HUES48 (cell line): Measurements from ENCODE around the gene BLACAT1.
"Not testable (repeated sequence)": the region's sequence is repeated elsewhere in the genome, so short reads cannot be mapped to it uniquely, and the experiment has no call there.

Experiments
- H3K27ac ChIP-seq: one replicate; pipeline ENCODE4 v1.7.0; 2013; ENCODE audit warnings: low read depth, low read length, inconsistent platforms
- H3K27me3 ChIP-seq: 2 replicates; pipeline ENCODE4 v1.6.1; 2013; ENCODE audit warnings: mild to moderate bottlenecking, low read length; ENCODE audit not compliant: control insufficient read depth, insufficient read depth
- H3K36me3 ChIP-seq: 2 replicates; pipeline ENCODE4 v1.6.1; 2013; ENCODE audit warnings: low read length; ENCODE audit not compliant: control insufficient read depth, insufficient read depth
- H3K4me1 ChIP-seq: 2 replicates; pipeline ENCODE4 v1.6.1; 2013; ENCODE audit warnings: mild to moderate bottlenecking, low read length; ENCODE audit not compliant: control insufficient read depth, insufficient read depth
- H3K4me3 ChIP-seq: 2 replicates; pipeline ENCODE4 v1.5.1; 2013; ENCODE audit warnings: mild to moderate bottlenecking, low read depth, low read length
- H3K9ac ChIP-seq: 2 replicates; pipeline ENCODE4 v1.6.1; 2013; ENCODE audit warnings: mild to moderate bottlenecking, low read depth, low read length, moderate library complexity
- H3K9me3 ChIP-seq: 2 replicates; pipeline ENCODE4 v1.6.1; 2013; ENCODE audit warnings: low read length; ENCODE audit not compliant: control insufficient read depth, insufficient read depth

The BLACAT1 gene

DNA sequence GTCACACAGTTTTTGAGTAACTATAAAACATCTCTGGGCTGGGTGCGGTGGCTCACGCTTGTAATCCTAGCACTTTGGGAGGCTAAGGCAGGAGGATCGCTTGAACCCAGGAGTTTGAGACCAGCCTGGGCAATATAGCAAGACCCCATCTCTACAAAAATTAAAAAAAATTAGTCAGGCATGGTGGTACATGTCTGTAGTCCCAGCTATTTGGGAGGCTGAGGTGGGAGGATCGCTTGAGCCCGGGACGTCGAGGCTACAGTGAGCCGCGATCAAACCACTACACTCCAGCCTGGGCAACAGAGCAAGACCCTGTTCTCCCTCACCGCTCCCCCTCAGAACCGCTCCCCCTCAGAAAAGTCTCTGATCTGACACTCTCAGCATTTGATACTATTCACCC, 26.7 kb upstream of the BLACAT1 start:
- H3K27ac ChIP-seq, H3K9ac ChIP-seq, H3K4me3 ChIP-seq, H3K36me3 ChIP-seq, H3K9me3 ChIP-seq: not testable (repeated sequence)
- H3K4me1 ChIP-seq, result peaks cover 11% of the 10 kb centered on the region; the same call in 1 of the 2 replicates
- H3K27me3 ChIP-seq, result peaks cover 18% of the 10 kb centered on the region

DNA sequence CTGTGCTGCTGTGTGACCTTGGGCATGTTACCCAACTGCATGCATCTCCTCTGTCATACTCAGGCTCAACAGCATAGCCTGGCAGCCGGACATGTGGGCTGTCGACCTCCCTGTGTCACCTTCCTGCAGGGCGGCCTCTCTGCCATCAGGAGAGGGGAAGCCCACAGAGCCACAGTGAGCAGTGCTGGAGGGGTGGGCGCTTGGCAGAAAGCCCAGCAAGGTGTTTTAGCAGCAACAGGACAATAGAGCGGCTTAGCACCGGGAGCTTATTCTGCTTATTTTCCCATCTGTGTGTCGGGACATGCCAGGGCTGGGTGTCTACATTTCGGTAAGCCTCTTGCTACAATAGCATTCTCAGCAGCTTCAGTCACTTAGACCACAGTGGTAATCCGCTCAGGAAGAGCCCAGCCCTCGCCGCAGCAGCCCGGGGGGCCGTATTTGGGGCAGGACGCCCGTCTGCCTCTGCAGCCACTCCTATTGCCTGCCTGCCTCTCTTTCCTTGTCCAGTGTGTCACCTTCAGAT, 25.8 kb upstream of the BLACAT1 start:
- peaks cover 19% of the 10 kb centered on the region; the same call in 1 of the 2 replicates for H3K4me1 ChIP-seq
- H3K27ac ChIP-seq, result peak overlapping the region; percentile 20
- no peaks in the 10 kb centered on the region for H3K9me3 ChIP-seq
- H3K9ac ChIP-seq, result no peak overlapping the region
- peaks cover 18% of the 10 kb centered on the region for H3K27me3 ChIP-seq
- no peaks in the 10 kb centered on the region for H3K36me3 ChIP-seq
- H3K4me3 ChIP-seq, result no peak overlapping the region

DNA sequence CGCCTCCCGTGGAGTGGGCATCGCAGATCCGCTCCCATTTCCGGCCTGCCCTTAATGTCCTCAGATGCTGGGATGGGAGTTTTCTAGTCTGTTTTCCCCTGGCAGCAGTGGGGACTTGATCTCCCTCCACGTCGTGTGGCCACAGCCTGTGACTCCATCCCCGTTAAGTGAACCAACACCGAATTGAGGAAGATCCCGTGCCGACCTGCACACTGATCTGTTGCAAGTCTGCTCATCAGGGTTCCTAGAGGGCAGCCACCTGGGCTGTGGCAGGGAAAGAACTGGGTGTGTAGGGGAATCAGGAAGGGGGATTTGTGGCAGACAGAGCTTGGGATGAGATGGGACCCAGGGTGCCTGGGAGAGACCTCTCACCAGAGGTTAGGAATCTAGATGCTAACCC, 25.4 kb upstream of the BLACAT1 start:
- no peak overlapping the region for H3K4me3 ChIP-seq
- no peaks in the 10 kb centered on the region for H3K36me3 ChIP-seq
- H3K9me3 ChIP-seq, result no peaks in the 10 kb centered on the region
- H3K27ac ChIP-seq, result peak overlapping the region; percentile 20
- no peak overlapping the region for H3K9ac ChIP-seq
- H3K4me1 ChIP-seq, result peaks cover 19% of the 10 kb centered on the region; the same call in 1 of the 2 replicates
- H3K27me3 ChIP-seq, result peaks cover 18% of the 10 kb centered on the region

- Histone ChIP-seq H3K27me3 (peaks cover 18% of the 10 kb centered on the region), H3K4me1 (peaks cover 19% of the 10 kb centered on the region; the same call in 1 of the 2 replicates), H3K4me3 (no peak overlapping the region), H3K9me3 (no peaks in the 10 kb centered on the region), H3K9ac (no peak overlapping the region), H3K27ac (no peak overlapping the region), H3K36me3 (no peaks in the 10 kb centered on the region)
Observed at GRCh38 chr1:205480349-205480985, 24.6 kb upstream of the BLACAT1 start.

GRCh38 chr1:205478985-205479384, 23.1 kb upstream of the BLACAT1 start:
- H3K4me1 ChIP-seq, result peaks cover 19% of the 10 kb centered on the region; the same call in 1 of the 2 replicates
- H3K4me3 ChIP-seq, H3K27ac ChIP-seq, H3K9ac ChIP-seq, H3K9me3 ChIP-seq, H3K36me3 ChIP-seq: not testable (repeated sequence)
- H3K27me3 ChIP-seq, result peaks cover 12% of the 10 kb centered on the region

GRCh38 chr1:205477759-205478247, 22.0 kb upstream of the BLACAT1 start:
- Histone ChIP-seq H3K4me3 (no peak overlapping the region), H3K9me3 (no peaks in the 10 kb centered on the region), H3K27me3 (peaks cover 5% of the 10 kb centered on the region), H3K36me3 (no peaks in the 10 kb centered on the region), H3K9ac (no peak overlapping the region), H3K27ac (peak overlapping the region; percentile 57), H3K4me1 (peaks cover 15% of the 10 kb centered on the region; the same call in 1 of the 2 replicates)

DNA sequence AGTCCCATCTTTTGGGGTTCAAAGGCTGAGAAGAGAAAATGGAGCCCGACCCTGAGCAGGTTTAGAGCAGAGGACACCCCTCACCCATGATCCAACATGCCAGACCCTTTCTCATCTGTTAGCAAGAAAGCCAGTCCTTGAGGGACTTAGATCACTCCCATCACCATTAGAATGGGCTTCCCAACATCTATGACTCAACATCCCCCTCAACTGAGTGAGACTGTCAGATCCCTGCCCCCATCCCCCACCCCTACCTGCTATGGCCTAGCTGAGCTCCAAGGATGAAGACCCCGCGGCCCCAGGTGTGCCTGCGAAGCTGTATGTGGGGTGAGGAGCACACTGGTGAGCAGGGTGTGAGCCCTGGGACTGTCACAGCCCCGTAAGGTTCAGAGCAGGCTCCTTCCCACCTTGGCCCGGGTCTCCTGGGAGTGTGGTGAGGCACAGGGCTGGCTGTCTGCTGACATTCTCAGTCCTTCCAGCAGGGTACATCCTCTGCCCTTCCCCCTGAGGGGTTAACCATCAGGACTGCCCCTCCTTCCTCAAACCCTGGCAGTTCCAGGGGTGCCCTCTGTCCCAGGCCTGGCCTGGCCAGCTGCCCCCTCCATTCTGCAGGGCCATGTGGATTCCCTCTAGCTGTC, 21.4 kb upstream of the BLACAT1 start:
- Histone ChIP-seq H3K4me3 (no peak overlapping the region), H3K4me1 (peaks cover 19% of the 10 kb centered on the region; the same call in 1 of the 2 replicates), H3K27me3 (peaks cover 5% of the 10 kb centered on the region)

GRCh38 chr1:205476648-205477047, 20.8 kb upstream of the BLACAT1 start:
- peaks cover 5% of the 10 kb centered on the region for H3K27me3 ChIP-seq
- H3K36me3 ChIP-seq, result no peaks in the 10 kb centered on the region
- H3K27ac ChIP-seq, result peak overlapping the region; percentile 47
- no peak overlapping the region for H3K9ac ChIP-seq
- no peaks in the 10 kb centered on the region for H3K9me3 ChIP-seq
- no peak overlapping the region for H3K4me3 ChIP-seq
- peaks cover 19% of the 10 kb centered on the region; the same call in 1 of the 2 replicates for H3K4me1 ChIP-seq

More for the DNA sequence above, 21.4 kb upstream of the BLACAT1 start:
- Histone ChIP-seq H3K27ac (peak overlapping the region; percentile 57), H3K9ac (no peak overlapping the region), H3K9me3 (no peaks in the 10 kb centered on the region), H3K36me3 (no peaks in the 10 kb centered on the region)

DNA sequence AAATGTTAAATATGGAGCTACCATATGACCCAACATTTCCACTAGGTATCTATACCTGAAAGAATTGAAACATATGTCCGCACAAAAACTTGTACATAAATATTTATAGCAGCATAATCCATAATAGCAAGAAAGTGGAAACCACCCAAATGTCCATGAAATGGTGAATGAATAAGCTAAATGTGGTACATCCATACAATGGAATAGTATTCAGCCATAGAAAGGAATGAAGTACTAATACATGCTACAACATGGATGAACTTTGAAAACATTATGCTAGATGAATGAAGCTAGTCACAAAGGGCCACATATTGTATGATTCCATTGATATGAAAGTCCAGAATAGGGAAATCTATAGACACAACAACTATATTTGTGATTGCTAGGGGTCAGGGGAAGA, 20.0 kb upstream of the BLACAT1 start:
- no peak overlapping the region for H3K27ac ChIP-seq
- H3K27me3 ChIP-seq, result no peaks in the 10 kb centered on the region; the same call in 1 of the 2 replicates
- no peak overlapping the region for H3K4me3 ChIP-seq
- peaks cover 15% of the 10 kb centered on the region; the same call in 1 of the 2 replicates for H3K4me1 ChIP-seq
- no peaks in the 10 kb centered on the region for H3K36me3 ChIP-seq
- H3K9me3 ChIP-seq, result no peaks in the 10 kb centered on the region
- H3K9ac ChIP-seq, result no peak overlapping the region

- Histone ChIP-seq H3K27me3 (no peaks in the 10 kb centered on the region), H3K4me1 (peaks cover 15% of the 10 kb centered on the region; the same call in 1 of the 2 replicates), H3K9me3 (no peaks in the 10 kb centered on the region), H3K36me3 (no peaks in the 10 kb centered on the region), H3K4me3 (no peak overlapping the region), H3K9ac (no peak overlapping the region), H3K27ac (no peak overlapping the region)
Observed at GRCh38 chr1:205474571-205474970, 18.7 kb upstream of the BLACAT1 start.

DNA sequence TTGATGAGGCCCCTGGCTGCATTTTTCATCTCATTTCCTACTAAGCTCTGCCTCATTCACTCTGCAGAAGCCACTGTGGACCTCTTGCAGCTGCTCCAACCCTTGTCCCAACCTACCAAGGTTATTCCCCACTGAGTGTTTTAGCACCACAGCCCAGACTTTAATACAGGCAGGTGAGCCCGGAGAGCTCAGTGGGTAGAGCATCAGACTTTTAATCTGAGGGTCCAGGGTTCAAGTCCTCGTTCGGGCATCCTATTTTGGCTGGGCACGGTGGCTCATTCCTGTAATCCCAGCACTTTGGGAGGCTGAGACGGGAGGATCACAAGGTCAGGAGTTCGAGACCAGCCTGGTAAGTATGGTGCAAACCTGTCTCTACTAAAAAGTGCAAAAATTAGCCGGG, 18.1 kb upstream of the BLACAT1 start:
- no peak overlapping the region for H3K4me3 ChIP-seq

More for the DNA sequence above, 18.1 kb upstream of the BLACAT1 start:
- H3K9me3 ChIP-seq, result no peaks in the 10 kb centered on the region
- H3K27me3 ChIP-seq, result no peaks in the 10 kb centered on the region
- no peak overlapping the region for H3K9ac ChIP-seq
- H3K27ac ChIP-seq, result no peak overlapping the region
- H3K36me3 ChIP-seq, result no peaks in the 10 kb centered on the region
- peaks cover 15% of the 10 kb centered on the region; the same call in 1 of the 2 replicates for H3K4me1 ChIP-seq
